HG03469 (cell line): Measurements from ENCODE around the gene BIRC7.
"Not testable (repeated sequence)": the region's sequence is repeated elsewhere in the genome, so short reads cannot be mapped to it uniquely, and the experiment has no call there.

Experiments used
- ATAC-seq: cut with Tn5 transposase; IDR thresholded peaks from one replicate; pipeline ENCODE4 v1.9.1; 2021; ENCODE audit warnings: mild to moderate bottlenecking, moderate library complexity, moderate number of reproducible peaks; ENCODE audit not compliant: unreplicated experiment

Gene BIRC7

DNA sequence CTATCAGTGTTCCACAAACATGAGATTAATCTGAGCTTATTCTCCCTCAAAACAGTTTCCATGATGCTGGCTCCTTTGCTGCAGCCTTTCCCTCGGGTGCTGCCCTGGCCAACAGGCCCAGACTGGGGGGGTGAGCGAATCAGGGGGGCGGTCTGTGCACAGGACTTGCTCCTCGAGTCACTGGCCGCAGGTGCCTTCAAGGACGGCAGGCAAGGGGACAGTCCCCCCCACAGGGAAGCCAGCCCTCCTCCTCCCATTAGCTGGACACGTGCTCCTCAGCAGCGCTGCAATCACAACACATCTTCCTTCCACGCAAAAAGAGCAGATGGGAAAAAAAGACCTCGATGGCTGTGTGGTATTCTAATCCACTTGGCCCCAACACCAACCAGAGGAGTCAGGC, 29.8 kb upstream of the BIRC7 start:
- no peak for ATAC-seq

DNA sequence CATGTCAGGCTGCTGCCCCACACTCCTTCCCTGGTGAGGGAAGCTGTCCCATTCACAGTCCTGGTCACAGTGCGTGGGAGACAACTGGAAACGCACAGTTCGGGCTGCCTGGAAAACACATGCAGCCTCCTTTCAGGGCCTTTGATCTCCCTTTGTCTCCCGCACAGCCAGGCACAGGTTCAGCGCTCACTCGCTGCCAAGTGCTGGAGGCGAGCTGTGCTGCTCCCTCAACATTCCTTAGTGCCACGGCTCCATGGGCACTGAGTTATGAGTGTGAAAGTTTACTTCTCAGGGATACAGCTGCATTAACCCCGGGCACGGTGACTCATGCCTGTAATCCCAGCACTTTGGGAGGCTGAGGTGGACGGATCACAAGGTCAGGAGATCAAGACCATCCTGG, 28.8 kb upstream of the BIRC7 start:
- ATAC-seq = no peak

DNA sequence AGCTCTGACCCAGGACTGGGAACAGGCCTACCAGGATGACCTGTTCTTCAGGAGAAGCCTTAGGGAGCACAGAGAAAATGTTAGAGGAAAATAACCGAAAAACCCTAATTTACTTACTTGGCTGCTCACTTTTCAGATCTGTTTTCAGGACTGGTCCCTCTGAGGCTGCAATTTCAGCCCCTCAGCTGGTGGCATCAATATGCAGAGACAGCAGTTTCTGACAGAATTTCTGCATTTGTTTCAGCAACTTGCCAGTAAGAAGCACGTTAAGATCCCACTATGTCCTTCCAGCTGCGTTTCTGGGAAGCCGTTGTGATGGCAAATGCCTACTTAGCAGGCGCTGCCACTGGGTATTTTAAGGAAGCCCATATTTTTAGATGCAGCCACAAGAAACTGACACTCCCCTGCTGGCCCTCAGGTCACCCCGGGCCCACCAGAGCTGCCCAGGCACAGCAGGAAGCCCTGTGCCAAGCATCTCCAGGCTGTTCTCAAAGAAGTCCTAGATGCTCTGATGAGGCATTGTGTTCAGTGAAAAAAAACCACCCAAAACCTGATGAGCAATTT, 27.3 kb upstream of the BIRC7 start:
- ATAC-seq = no peak

DNA sequence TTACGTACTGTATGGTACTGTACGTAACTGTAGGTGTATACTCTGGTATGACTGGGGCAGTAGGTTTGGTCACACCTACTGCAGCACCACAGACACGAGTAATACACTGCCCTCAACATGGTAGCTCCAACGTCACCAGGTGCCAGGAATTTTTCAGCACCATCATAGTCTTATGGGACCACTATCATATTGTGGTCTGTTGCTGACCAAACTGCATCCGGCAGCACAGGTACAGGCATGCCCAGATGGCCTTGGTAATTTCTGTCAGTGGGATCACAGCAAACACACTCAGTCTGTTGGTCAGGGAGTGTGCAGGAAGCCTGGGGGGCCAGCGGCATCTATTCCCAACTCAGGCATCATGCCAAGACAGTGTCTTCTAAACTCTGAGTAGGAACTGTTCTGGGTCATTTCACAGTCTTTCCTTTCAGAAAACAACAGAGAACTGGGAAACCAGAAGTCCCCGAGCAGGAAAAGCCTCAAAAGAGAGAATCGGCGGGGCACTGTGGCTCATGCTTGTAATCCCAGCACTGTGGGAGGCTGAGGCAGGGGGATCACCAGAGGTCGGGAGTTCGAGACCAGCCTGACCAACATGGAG, 25.6 kb upstream of the BIRC7 start:
- no peak for ATAC-seq

DNA sequence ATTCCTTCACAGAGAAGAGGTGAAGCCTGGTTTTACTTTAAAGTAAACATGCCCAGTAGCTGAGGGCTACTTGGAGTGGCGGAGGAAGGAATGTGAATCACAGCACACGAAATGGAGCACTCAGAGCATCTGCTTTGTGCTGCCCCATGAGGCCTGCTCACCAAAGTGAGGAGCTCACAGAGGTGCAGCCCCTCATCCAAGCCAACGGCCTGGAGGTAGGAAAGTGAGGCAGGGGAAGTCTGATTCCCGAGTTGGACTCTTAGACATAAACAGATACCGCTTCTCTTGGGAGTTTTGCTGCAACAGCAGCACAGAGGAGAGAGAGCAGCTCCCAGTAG, 23.3 kb upstream of the BIRC7 start:
- ATAC-seq = no peak

DNA sequence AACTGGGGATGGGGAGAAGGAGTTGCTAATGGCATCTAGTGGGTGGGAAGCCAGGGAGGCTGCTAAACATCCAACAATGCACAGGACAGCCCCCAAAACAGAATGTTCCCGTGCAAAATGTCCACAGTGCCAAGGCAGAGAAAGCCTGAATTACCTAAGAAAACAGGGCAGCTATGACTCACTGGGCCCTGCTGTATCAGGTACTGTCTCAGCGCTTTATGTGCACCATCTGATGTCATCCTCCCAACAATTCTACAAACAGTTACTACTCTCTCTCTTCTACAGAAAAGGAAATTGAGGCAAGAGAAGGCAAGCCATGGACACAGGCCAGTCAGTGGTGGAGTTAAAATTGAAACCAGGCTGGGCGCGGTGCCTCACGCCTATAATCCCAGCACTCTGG, 22.9 kb upstream of the BIRC7 start:
- no peak for ATAC-seq

DNA sequence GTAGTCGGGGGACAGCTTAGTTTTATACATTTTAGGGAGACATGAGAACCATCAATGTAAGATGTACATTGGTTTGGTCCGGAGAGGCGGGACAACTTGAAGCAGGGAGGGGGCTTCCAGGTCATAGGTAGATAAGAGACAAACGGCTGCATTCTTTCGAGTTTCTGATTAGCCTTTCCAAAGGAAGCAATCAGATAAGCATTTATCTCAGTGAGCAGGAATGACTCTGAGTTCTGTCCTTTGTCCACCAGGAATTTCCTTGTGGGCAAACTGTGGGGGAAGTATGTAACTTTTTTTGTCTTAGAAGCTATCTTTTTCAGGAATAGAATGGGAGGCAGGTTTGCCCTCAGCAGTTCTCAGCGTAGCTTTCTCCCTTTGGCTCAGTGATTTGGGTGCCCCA, 21.2 kb upstream of the BIRC7 start:
- ATAC-seq = no peak

DNA sequence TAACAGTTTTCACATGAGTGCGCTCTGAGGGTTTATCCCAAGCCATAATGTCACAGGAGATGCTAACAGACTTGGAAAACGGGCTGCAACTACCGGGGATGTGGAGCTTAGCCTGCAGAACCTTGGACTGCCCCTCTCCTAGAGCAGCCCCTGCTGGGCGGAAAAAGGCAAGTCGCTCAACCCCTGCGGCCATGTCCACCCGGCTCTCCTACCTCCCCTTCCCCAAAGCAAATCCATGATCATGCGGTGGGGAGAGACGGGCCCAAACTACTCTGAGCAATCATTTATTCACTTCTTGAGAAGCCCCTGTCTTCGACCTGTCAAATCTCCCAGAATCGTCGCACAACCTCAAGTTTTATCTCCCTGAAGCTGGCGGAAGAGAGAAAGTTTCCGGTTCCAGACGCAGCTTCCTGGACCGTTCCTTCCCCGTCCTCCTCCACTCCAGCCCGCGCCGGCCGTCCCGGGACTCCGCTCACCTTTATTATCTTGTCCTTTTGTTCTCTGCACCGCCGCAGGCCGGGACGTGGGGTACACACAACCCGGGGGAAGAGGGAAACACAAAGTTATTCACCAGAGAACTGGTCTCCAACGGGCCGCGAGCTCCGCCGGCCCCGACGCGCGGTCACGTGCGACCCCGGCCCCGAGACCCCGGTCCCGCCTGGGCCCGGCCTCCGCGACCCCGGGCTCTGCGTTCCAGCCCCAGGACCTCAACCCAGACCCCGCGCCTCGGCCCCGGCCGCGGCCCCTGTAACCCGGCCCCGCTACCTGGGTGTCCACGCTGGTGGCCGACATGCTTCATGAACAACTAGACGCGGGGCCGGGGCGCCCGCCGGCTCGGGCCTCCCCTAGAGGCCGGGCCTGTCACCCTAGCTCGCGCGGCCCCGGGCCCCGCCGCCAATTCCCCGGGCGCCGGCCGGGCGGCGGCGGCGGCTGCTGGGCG, 20.3 kb upstream of the BIRC7 start:
- ATAC-seq = peak; percentile 3

DNA sequence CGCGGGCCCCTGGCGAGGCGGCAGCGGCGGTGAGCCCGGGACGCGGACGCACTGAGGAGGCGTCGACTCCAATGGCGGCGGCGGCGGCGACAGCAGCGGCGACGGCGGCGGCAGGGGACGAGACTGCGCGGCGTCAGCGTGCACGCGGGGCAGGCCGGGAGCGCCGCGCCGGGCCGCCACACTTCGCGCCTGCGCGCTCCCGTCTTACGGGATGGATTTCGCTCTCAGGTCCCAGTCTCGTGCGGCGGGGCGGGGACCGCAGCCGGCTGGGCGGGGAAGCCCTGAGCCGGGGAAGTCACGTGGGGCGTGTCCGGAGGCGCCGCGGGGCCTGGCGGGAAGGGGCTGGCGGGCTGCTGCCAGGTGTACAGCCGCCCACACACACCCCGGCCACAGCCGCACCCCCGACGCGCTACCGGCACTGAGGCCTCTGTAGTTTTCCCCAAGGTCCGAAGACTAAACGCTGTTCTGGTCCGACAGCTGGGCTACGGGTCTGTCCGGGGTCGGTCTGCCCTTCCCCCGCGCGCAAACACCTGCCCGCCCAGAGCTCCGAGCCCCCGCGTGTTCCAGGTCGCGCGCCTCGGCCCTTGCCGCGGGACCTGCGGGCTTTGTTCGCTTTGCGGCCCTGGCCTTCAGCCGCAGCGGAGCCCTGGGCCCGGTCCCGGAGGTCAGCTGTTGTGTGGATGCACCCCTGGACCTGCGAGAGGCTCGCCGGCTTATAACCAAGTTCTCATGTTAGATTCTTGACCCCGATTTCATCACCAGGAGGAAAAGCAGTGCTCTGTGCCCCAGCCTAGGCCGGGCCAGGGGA, 19.5 kb upstream of the BIRC7 start, which contains the start of gene YTHDF1:
Gene YTHDF1 (minus strand): TSS at position 91 of the 808 bp plus-strand sequence. CDS start 239 bp downstream, outside the sequence.
- ATAC-seq = peak; percentile 73

DNA sequence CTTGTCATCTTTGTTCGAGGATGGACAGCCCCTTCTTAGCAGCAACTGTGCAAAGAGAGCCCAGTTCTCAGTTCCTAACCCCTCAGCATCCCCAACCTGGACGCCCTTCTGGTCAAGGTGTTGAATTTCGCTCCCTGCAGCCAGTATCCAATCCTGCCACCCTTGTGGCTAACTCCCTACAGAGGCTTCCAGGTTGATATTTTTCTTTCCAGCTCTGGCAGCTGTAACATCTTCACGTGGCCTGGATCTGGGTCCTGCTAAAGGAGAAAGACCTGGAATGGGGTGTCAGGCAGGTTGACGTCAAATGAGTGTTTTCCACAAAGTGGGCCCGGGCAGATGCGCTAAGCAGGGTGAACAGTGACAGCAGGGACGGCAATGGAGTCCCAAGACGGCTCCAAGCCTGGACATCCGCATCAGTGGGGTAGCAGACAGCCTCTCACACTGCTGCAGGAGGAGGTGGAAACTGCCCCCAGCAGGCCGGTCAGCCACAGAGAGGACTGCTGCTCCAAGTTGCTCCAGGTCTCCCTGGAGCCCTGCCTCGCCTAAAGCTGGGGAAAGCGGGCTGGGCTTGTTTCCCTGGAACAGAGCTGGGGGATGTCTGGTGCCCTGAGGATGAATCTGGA, 18.7 kb upstream of the BIRC7 start:
- no peak for ATAC-seq

DNA sequence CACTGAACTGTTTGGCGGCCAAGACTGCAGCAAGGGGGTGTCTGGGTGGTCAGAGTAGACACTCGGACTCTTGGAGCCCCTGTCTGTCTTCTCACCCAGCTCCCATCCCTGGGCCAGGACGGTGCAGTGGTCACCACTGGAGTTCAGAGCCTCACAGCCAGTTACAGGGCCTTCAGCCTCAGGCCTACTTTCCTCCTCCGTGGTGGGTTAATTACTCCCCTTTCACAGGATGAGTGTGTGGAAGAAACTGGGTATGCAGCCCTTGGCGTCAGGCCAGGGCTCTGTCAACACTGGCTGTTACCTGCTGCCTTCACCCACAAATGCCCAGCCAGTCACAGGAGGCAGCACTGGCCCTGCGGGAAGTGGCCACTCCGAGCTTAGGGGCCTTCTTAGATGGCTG, 18.0 kb upstream of the BIRC7 start:
- no peak for ATAC-seq

DNA sequence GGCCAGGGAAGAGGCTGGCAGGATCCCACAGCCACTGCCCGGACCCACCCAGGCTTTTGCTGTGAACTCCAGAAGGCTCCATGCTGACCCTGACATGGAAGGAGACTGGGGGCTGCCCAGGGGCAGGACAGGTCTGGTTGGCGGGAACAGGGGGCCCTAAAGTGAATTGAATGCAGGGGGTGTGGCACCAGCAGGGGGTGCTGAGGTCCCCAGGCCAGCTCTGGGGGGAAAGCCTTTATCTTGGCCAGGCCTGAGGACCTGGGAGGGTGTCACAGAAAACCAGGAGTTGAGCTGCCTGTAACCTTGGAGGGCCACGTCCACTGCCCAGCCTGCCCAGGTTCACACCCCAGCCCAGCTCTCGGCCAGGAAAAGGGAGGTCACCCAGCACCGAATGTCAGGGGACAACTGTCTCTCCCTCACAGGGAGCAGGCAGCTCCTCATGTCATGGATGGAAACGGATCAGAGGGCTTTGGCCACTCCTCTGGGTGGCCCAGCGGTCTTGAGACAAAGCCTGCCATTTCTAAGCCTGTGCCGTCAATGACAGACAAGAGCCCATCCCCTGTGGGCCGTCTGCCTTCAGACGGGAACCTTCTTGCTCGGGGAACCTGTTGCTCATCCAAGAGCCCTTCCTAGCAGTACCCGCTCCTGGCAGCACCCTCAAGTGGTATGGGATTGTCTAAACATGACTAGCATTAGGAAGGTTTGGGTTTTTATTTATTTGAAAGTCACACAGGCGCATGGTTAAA, 16.8 kb upstream of the BIRC7 start:
- no peak for ATAC-seq

DNA sequence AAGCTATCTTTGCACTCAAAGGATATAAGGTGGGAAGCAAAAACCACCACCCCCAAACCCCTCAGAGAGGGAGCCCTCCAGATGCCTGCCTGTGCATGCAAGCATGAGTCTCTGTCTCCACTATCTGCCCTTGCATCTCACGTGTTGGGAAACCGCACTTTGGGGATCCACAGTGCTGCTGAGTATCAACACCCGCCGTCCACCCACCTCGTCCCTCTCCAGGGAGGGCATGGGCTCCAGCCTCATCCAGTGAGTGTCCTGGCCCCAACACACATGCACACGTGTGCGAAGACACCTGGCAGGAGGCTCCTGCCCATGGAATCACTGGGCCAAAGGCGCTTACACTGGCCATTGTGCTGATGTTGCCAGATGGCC, 16.3 kb upstream of the BIRC7 start:
- ATAC-seq = no peak

DNA sequence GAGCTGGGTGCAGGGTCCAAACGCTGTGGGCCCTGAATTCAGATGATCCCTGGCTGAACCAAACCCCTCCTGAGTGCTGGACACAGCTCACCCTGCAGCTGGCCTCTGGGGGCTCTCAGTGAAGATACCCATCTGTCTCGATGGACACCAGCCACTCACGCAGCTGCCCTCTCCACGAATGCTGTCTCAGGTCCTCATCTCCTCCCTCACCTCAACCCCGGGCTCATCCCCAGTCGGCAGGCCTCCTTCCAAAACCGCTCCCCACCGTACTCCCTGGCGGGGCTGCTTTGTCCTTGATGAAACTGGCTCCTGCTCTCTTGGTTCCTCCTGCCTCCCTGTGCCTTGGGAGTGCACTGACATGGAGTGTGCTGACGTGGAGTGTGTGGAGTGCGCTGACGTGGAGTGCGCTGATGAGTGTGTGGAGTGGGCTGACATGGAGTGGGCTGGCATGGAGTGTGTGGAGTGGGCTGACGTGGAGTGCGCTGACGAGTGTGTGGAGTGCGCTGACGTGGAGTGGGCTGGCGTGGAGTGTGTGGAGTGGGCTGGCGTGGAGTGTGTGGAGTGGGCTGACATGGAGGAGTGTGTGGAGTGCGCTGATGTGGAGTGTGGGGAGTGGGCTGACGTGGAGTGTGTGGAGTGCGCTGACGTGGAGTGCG, 15.7 kb upstream of the BIRC7 start:
- no peak for ATAC-seq

DNA sequence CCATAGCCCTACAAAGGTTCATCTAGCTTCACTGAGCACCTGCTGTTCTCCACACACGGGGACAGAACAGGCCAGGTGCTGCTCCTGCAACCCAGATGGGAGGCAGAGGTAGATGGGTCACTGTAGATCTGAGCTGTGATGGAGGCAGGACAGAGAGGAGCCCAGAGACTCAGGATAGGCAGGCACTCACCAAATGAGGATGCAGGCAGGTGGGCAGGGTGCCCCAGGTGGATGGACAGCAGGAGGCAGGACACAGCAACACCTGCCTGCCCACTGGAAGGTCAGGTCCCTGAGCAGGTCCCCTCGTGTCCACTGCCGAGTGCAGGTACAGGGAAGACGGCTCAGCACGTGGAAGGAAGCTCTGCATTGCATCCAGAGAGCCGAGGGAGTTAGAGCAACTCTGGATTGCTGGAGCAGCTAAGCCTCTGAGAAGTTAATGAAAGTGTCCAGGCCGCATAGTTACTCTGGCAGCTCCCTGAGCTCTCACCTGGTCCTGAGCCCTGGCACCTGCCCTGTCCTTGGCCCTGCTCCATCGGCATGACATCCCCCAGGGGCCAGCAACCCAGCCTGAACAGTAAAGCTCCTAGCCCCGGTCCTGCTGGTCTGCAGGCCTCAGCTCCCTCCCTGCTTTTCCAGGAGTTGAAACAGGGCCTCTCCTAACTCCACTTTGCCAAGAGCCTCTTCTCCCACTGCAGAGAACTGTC, 14.9 kb upstream of the BIRC7 start:
- ATAC-seq = no peak

DNA sequence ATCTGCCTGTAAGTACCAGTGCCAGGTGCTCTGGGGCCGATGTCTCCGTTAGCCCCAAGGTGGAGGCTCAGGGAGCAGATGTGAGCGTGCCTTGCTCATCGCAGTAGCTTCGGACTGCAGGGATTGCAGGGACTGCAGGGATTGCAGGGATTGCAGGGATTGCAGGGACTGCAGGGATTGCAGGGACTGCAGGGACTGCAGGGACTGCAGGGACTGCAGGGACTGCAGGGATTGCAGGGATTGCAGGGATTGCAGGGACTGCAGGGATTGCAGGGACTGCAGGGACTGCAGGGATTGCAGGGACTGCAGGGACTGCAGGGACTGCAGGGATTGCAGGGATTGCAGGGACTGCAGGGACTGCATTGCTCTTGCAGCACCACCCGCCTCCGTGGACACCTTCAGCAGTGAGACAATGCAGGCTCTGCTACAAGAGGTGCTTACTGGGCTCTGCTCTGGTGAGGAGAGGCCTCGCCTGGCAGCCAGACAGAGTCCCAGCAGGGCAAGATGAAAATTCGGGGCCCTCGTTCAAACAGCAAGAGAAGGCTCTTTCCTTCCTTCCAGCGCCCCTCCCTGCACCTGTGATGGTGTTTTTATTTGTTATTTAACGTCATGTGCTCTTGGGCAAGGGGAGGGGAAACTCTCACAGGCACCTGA, 14.2 kb upstream of the BIRC7 start:
- not testable (repeated sequence) for ATAC-seq

DNA sequence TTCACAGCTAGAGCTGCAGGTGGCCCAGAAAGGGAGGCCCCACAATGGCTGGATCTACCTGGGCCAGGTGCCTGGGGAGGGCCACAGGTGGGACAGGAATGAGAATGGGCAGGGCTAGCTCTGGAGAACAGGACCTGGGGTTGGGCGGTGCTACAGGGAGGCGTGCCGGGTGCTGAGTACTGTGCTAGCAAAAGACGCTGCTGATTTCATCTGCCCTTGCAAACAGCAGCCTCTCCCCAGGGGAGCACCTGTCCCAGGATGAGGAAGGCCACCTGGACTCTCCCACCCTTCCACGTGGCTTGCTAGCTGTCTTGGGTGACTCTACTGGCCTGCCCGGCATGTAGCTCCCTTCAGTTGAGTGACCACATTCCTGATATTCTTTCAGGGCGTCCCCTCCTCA, 13.2 kb upstream of the BIRC7 start:
- ATAC-seq = no peak

DNA sequence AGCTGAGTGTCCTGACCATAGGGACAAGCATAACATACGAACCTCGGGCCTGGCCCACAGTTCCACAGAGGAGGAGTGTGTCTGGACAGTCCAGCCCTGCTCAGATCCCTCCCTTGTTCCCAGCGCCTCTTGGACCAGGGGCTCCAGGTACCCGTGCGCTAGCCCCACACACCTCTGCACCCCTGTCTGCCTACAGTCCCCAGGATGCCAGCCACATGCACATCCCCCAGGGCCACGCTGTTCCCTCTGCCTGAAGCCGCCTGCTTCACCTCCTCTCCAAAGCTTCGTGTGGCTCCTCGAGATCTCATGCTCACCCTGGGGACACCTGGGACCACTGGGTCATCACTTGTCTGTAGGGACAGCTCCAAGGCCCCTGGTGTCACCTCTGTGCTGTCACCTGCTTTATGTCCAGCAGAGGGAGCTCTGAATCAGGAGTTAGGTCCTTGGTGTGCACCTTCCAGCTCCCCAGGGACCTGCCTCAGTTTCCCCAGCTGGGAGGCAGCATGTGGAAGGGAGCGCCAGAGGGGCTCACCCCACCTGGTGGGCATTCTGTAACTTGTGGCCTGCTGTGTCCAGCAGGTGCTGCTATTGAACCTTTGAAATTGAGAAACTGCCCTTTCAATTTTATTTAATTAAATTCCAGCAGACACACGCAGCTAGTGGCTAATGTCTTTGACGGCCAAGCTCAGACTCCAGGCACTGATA, 12.4 kb upstream of the BIRC7 start:
- ATAC-seq = no peak
